HEK293T (cell line): ENCODE results near the gene MYO5B.

Experiments
- CTCF ChIA-PET: fragments of 350-600 bp; formaldehyde crosslinking; extraction: SDS; loops from one replicate; lab custom pipeline; 2021; ENCODE audit warnings: antibody characterized with exemption, inconsistent platforms; lab: Yijun Ruan, JAX
- POLR2A ChIA-PET: fragments of 350-600 bp; formaldehyde crosslinking; extraction: SDS; loops from one replicate; lab custom pipeline; 2020; ENCODE audit warnings: antibody characterized with exemption, inconsistent platforms; lab: Yijun Ruan, JAX
- DNase-seq: peaks from one replicate; pipeline ENCODE4 v3.0.0; 2012; ENCODE audit warnings: mixed read lengths; ENCODE audit errors: extremely low spot score
- ARNT ChIP-seq: fragments of 450-650 bp; IDR thresholded peaks from 2 replicates; pipeline ENCODE4 v1.6.1; 2017; ENCODE audit warnings: mild to moderate bottlenecking
- BHLHE40 ChIP-seq: fragments of 450-650 bp; IDR thresholded peaks from 2 replicates; pipeline ENCODE4 v1.6.1; 2016; ENCODE audit warnings: mild to moderate bottlenecking, moderate library complexity, borderline replicate concordance
- CTBP1 ChIP-seq: fragments of 450-650 bp; IDR thresholded peaks from 2 replicates; pipeline ENCODE4 v1.6.1; 2016; ENCODE audit warnings: borderline replicate concordance
- ELF4 ChIP-seq: fragments of 450-650 bp; IDR thresholded peaks from 2 replicates; pipeline ENCODE4 v1.6.1; 2017; ENCODE audit warnings: antibody characterized with exemption
- FOXA1 ChIP-seq: fragments of 450-650 bp; IDR thresholded peaks from 2 replicates; pipeline ENCODE4 v1.6.1; 2016; ENCODE audit warnings: mild to moderate bottlenecking
- FOXK2 ChIP-seq: fragments of 450-650 bp; IDR thresholded peaks from 2 replicates; pipeline ENCODE4 v1.6.1; 2016; ENCODE audit warnings: mild to moderate bottlenecking
- FOXM1 ChIP-seq: fragments of 450-650 bp; IDR thresholded peaks from 2 replicates; pipeline ENCODE4 v1.6.1; 2017; ENCODE audit warnings: mild to moderate bottlenecking, borderline replicate concordance
- HDGF ChIP-seq: fragments of 450-650 bp; IDR thresholded peaks from 2 replicates; pipeline ENCODE4 v1.6.1; 2017; ENCODE audit warnings: antibody characterized with exemption, borderline replicate concordance
- L3MBTL2 ChIP-seq: fragments of 450-650 bp; conservative IDR thresholded peaks from 2 replicates; pipeline ENCODE4 v1.6.1; 2016; ENCODE audit warnings: mild to moderate bottlenecking
- LEF1 ChIP-seq: fragments of 450-650 bp; IDR thresholded peaks from 2 replicates; pipeline ENCODE4 v1.6.1; 2017; ENCODE audit warnings: mild to moderate bottlenecking, borderline replicate concordance
- NFRKB ChIP-seq: fragments of 450-650 bp; IDR thresholded peaks from 2 replicates; pipeline ENCODE4 v1.6.1; 2016; ENCODE audit warnings: mild to moderate bottlenecking, moderate library complexity
- PKNOX1 ChIP-seq: fragments of 450-650 bp; IDR thresholded peaks from 2 replicates; pipeline ENCODE4 v1.6.1; 2016
- SP1 ChIP-seq: fragments of 450-650 bp; IDR thresholded peaks from 2 replicates; pipeline ENCODE4 v1.6.1; 2017
- SUZ12 ChIP-seq: fragments of 450-650 bp; IDR thresholded peaks from 2 replicates; pipeline ENCODE4 v1.6.1; 2016; ENCODE audit warnings: mild to moderate bottlenecking
- TARDBP ChIP-seq: fragments of 450-650 bp; IDR thresholded peaks from 2 replicates; pipeline ENCODE4 v1.6.1; 2016
- ZNF384 ChIP-seq: fragments of 450-650 bp; IDR thresholded peaks from 2 replicates; pipeline ENCODE4 v1.6.1; 2016

Gene MYO5B

GRCh38 chr18:50186385-50186784 is 8.6 kb downstream of the MYO5B start:
- ChIA-PET CTCF (no interaction called here), POLR2A (no interaction called here)
- TF ChIP-seq PKNOX1 (no peak), BHLHE40 (no peak), HDGF (no peak), NFRKB (no peak), SP1 (no peak), L3MBTL2 (no peak), FOXK2 (no peak)

GRCh38 chr18:50183556-50183955 is 11.4 kb downstream of the MYO5B start:
- DNase-seq = no peak
- ChIA-PET CTCF (no interaction called here), POLR2A (no interaction called here)
- TF ChIP-seq SUZ12 (no peak), LEF1 (no peak), FOXA1 (no peak), HDGF (no peak), TARDBP (no peak), L3MBTL2 (no peak)

More at GRCh38 chr18:50186385-50186784, 8.6 kb downstream of the MYO5B start:
- no peak for DNase-seq

GRCh38 chr18:50182511-50182910 is 12.4 kb downstream of the MYO5B start:
- ChIA-PET POLR2A (no interaction called here), CTCF (no interaction called here)
- no peak for TF ChIP-seq FOXK2
- TF ChIP-seq L3MBTL2 = no peak
- TF ChIP-seq ARNT = no peak
- TF ChIP-seq CTBP1 = no peak
- TF ChIP-seq BHLHE40 = no peak
- no peak for DNase-seq

GRCh38 chr18:50181590-50181989 is 13.4 kb downstream of the MYO5B start:
- ChIA-PET POLR2A (no interaction called here), CTCF (interaction anchor here (1.3 kb wide), 1 partner anchor 13 kb away, joined by 4 read pairs; the partner anchor contains the start of gene MYO5B)
- TF ChIP-seq SUZ12 (no peak), SP1 (no peak), ELF4 (no peak), FOXA1 (no peak)
- no peak for DNase-seq

GRCh38 chr18:50179465-50179864 is 15.5 kb downstream of the MYO5B start:
- no peak for DNase-seq
- ChIA-PET CTCF (interaction anchor here (1.6 kb wide), 1 partner anchor 15 kb away, joined by 4 read pairs; the partner anchor contains the start of gene MYO5B), POLR2A (no interaction called here)
- no peak for TF ChIP-seq NFRKB
- TF ChIP-seq ARNT = no peak
- no peak for TF ChIP-seq PKNOX1
- TF ChIP-seq SUZ12 = no peak
- no peak for TF ChIP-seq ZNF384
- TF ChIP-seq HDGF = no peak
- no peak for TF ChIP-seq LEF1
- no peak for TF ChIP-seq BHLHE40
- TF ChIP-seq FOXM1 = no peak

GRCh38 chr18:50177294-50177992 is 17.5 kb downstream of the MYO5B start:
- DNase-seq = no peak
- ChIA-PET CTCF (no interaction called here), POLR2A (no interaction called here)
- TF ChIP-seq ELF4 = no peak
- no peak for TF ChIP-seq FOXK2
- TF ChIP-seq SUZ12 = no peak
- no peak for TF ChIP-seq LEF1
- no peak for TF ChIP-seq BHLHE40
- no peak for TF ChIP-seq FOXA1
- TF ChIP-seq SP1 = no peak
- TF ChIP-seq HDGF = no peak
- no peak for TF ChIP-seq TARDBP
- no peak for TF ChIP-seq NFRKB

- TF ChIP-seq PKNOX1 (no peak), FOXK2 (no peak), SUZ12 (no peak), SP1 (no peak), HDGF (no peak), TARDBP (no peak)
- no peak for DNase-seq
- CTCF ChIA-PET = no interaction called here
- POLR2A ChIA-PET = no interaction called here
Observed at GRCh38 chr18:50172367-50172766, 22.6 kb downstream of the MYO5B start.
